Cerebellar nuclear complex (tissue), 1 donor: ENCODE measurements around the gene ARL3.
"Not testable (repeated sequence)": the region's sequence is repeated elsewhere in the genome, so short reads cannot be mapped to it uniquely, and the experiment has no call there.

Experiments used
- DNase-seq, 2 experiments: peaks; one replicate each; lab custom pipeline; 2025; lab: John Stamatoyannopoulos, UW

Gene ARL3

GRCh38 chr10:102702742-102703141 lies 11.5 kb downstream of the ARL3 start:
- DNase-seq = no peak

- no peak for DNase-seq
These were observed 12.4 kb downstream of the ARL3 start for GRCh38 chr10:102701796-102702195.

GRCh38 chr10:102701272-102701671 lies 12.9 kb downstream of the ARL3 start:
- no peak for DNase-seq

DNA sequence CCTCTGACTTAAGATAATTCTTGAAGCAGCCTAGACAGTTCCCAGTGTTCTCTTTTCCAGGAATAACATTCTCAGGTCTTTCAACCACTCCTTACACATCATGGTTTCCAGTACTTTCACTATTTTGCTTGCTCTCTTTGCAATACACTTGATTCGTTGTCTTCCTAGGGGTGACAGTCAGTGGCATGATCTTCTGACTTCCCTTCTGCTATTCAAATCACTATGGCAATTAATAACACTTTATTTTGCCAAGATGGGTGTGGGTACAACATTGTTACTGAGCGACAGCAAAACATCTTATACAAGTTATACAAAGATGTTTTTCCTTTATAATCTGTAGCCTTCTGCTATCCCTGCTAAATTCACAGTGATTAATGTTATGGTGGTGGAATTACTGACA lies 15.3 kb downstream of the ARL3 start:
- no peak for DNase-seq

GRCh38 chr10:102696736-102697135 lies 17.5 kb downstream of the ARL3 start:
- DNase-seq = no peak

DNA sequence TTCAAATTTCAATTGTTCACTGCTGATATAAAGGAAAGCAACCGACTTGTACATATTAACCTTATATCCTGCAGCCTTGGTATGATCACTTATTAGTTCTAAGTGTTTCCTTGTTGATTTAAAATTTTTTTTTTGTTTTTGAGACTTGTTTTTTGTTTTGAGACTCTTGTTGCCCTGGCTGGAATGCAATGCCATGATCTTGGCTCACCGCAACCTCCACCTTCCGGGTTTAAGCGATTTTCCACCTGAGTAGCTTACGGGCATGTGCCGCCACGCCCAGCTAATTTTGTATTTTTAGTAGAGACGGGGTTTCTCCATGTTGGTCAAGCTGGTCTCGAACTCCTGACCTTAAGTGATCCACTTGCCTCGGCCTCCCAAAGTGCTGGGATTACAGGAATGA lies 18.8 kb downstream of the ARL3 start:
- DNase-seq = not testable (repeated sequence)

DNA sequence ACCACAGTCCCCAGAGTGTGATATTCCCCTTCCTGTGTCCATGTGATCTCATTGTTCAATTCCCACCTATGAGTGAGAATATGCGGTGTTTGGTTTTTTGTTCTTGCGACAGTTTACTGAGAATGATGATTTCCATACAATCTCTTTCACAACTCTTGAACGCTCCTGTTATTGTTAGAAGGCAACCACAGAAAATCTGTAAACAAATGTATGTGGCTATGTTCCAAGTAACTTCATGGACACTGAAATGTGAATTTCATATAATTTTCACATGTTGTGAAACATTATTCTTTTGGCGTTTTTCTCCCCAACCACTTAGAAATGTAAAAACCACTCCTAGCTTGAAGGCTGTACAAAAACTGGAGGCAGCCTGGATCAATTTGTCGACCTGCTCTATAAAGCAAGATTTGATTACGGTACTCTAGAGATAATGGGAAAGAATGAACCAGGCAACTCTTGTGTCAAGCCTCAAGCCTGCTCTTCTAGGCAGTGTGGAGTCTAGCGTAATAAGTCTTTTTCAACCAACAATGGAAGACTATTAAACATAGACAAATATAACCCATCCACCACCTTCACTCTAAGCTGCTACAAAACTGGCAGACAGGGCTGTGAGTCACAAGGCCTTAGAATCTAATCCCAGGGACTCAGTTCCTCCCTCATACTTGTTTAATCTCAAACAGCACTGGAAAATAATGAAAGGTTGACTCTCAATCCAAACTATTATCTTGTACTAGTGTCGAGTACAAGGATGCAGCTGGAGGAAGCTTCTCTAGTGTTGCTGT lies 22.7 kb downstream of the ARL3 start:
- no peak for DNase-seq

- DNase-seq = no peak
These were observed 30.5 kb downstream of the ARL3 start for GRCh38 chr10:102683736-102684135.

DNA sequence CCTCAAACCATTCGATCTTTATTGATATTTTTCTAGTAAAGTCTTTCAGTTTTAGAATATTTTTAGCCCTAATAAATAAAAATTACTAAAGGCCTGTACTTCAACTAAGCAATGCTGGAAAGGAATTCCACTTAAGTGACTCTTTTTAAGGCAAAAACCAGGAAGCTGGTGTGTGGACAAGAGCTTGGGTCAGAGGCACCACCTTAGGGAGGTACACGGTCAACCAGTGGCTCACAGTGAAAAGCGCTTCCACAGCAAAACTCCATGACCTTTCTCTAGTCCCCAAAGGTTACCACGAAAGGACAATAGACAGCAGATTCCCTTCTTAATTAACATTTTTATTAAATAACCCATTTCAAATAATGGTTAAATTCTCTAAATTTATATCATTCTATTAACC lies 31.2 kb downstream of the ARL3 start:
- no peak for DNase-seq

- no peak for DNase-seq
These were observed 31.8 kb downstream of the ARL3 start for GRCh38 chr10:102682416-102682815.

DNA sequence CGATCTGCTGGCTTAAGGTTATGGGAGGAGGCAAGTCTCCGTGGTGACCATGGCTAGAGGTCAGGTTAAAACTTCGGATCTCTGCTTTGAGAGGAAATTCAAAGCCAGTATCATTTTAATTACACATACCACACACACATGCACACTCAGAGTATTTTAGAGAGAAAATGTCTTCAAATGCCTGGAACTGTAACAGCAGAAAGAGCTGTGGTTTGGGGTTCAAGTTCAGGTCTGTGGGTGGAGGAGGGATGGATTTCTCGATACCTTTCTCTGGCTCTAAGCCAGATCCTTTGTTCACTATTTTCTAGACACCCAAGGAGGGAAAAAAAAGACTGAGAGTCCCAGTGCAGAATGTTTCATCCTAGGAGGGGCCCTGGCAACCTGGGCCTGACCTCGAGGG lies 32.5 kb downstream of the ARL3 start:
- DNase-seq = no peak

- DNase-seq = no peak
These were observed 34.6 kb downstream of the ARL3 start for GRCh38 chr10:102679596-102679995.

- no peak for DNase-seq
These were observed 35.3 kb downstream of the ARL3 start for GRCh38 chr10:102678842-102679289.

- DNase-seq = no peak
These were observed 36.2 kb downstream of the ARL3 start for GRCh38 chr10:102678068-102678400.

DNA sequence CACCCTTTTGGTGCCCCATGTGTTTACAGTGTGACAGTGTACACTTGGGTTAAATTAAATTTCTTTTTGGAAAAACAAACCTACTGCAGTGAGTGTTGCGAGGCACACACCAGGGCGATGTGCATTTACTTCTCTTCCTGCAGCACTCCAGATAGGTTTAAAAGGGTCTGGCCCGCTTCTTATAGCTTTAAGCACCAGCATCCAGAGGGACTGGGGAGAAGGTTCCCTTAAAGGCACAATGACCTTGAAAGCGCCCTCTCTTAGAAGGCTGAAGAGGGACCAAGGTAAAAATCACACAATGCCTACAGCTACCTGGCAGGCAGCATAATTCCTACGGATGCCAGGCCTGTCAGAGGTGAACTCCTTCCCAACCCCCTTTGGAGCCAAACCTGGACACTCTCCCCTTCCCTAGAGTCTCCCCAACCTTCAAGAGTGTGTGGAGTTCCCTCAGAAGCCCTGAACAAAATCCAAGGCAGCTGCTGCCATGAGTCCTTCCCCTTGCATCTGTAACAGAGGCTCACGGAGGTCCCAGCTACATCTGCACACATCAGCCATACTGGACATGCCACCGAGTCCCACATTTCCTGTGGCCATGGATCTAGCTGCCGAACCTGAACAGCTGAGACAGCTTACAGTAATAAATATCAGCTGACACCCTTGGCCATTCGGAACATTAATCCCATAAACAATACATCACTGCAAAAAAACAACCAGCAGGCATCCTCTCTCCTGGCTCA lies 36.7 kb downstream of the ARL3 start:
- DNase-seq = no peak

GRCh38 chr10:102676534-102677315 lies 37.5 kb downstream of the ARL3 start:
- DNase-seq = no peak

DNA sequence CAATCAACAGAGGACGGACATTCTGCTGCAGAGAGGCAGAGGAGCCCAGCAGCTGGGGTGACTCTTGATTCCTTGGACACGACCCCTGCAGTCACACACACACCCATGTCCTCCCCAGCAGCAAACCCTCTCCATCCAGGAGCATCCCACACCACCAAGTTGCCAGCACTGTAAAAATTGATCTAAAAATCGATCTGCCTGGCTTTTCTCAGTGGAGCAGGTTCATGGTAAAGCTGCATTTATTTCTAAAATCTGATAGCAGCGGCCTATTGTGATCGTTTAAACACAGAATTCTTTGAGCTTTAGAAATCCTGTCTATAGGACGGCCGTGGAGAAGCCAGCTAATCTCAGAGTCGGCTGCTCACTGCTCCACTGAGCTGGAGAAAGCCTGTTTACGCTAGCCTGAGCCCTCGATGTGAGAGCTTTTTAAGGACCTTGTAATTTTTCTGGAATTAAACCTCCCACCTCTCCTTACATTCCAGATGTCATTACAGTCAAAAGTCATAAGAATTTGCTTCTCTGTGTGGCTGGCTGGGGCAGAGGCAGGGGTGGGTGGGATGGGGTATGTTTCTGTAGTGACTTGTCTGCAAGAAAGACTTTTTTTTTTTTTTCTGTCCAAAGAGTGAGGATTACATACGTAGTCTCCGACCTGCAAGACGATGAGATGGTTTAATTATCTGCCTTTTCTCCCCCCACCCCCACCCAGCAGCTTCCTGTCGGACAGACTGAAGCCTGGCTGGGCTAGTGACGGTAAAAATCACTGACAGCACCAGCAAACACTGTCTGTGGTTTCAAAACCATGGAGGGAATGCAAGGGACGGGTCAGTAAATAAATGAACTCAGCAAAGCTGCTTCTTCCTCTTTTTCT lies 38.3 kb downstream of the ARL3 start:
- no peak for DNase-seq

GRCh38 chr10:102675011-102675665 lies 39.1 kb downstream of the ARL3 start:
- DNase-seq = no peak

GRCh38 chr10:102674566-102674965 lies 39.6 kb downstream of the ARL3 start:
- no peak for DNase-seq

DNA sequence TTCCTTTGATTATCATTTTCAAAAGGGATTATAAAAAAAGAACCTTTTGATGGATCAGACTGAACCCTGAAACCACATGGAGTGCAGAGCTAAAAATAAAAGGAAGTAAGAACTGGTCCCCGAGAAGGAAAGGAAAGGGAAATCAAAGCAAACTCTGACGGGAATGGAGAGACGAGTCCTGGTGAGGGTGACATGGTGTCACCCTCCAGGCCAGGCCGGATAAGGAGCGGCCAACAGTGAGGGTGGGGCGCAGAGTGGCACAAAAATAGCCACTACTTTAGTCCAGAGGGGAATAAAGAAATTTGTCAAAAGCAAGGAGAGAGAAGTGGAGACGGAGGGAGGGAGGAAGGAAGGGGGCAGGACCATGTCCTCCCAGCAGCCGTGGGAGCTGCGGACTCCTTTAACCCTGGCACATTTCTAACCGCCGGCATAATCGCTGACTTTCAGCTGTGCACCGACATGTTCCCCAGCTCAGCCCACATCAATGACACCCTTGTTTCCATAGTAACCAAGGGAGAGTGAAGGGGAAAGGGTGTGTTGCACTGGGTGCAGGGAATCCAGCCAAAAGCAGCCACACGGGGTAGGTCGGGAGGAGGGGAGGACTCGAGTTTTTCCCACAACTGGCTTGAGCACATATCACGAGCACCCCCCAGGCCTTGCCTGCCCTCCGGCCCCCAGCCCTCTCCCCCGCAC lies 40.2 kb downstream of the ARL3 start:
- no peak for DNase-seq
